ENCODE measurements around the gene ZNF358.

- TF ChIP-seq CTCF (IDR thresholded peaks at IDR 0.05) (no peak), POLR2A (IDR thresholded peaks at IDR 0.05) (no peak), POLR2AphosphoS5 (IDR thresholded peaks at IDR 0.05) (no peak), EP300 (IDR thresholded peaks at IDR 0.05) (no peak)
Measured at GRCh38 chr19:7540761-7541474, 25.0 kb downstream of the ZNF358 start.

Measured in upper lobe of left lung (tissue), 4 donors.